MM.1S (cell line): ENCODE measurements around the gene PHF11.

Experiments used
- DNase-seq: peaks from one replicate; pipeline ENCODE4 v3.0.0-alpha.2; 2015
- H2AFZ ChIP-seq: fragments of 300-600 bp; sonication (generic); 2 replicates; pipeline ENCODE4 v1.6.0; 2016; ENCODE audit warnings: antibody characterized with exemption, low read length
- H3F3A ChIP-seq: fragments of 300-600 bp; sonication (generic); 2 replicates; pipeline ENCODE4 v1.6.1; 2016; ENCODE audit warnings: mild to moderate bottlenecking, antibody characterized with exemption, low read length, moderate library complexity, mixed read lengths; ENCODE audit not compliant: insufficient read depth
- H3K27ac ChIP-seq: fragments of 300-600 bp; sonication (generic); 2 replicates; pipeline ENCODE4 v1.5.1; 2016; ENCODE audit warnings: mild to moderate bottlenecking, low read length
- H3K27me3 ChIP-seq: fragments of 300-600 bp; sonication (generic); replicated peaks from 2 replicates; pipeline ENCODE4 v1.6.0; 2016; ENCODE audit warnings: low read length; ENCODE audit not compliant: insufficient read depth
- H3K36me3 ChIP-seq: fragments of 300-600 bp; sonication (generic); replicated peaks from 2 replicates; pipeline ENCODE4 v1.6.1; 2016; ENCODE audit warnings: mild to moderate bottlenecking, low read length, mixed read lengths; ENCODE audit not compliant: insufficient read depth
- H3K4me1 ChIP-seq: fragments of 300-600 bp; sonication (generic); 2 replicates; pipeline ENCODE4 v1.6.1; 2016; ENCODE audit warnings: low read length, mixed read lengths
- H3K4me2 ChIP-seq: fragments of 300-600 bp; sonication (generic); 2 replicates; pipeline ENCODE4 v1.6.0; 2016; ENCODE audit warnings: low read depth, low read length
- H3K4me3 ChIP-seq: fragments of 300-600 bp; sonication (generic); 2 replicates; pipeline ENCODE4 v1.5.1; 2016; ENCODE audit warnings: low read length, mixed read lengths
- H3K79me2 ChIP-seq: fragments of 300-600 bp; sonication (generic); 2 replicates; pipeline ENCODE4 v1.6.1; 2016; ENCODE audit warnings: mixed run types, low read length, mixed read lengths
- H3K9ac ChIP-seq: fragments of 300-600 bp; sonication (generic); 2 replicates; pipeline ENCODE4 v1.6.1; 2016; ENCODE audit warnings: low read length, mixed read lengths
- H3K9me2 ChIP-seq: fragments of 300-600 bp; sonication (generic); replicated peaks from 2 replicates; pipeline ENCODE4 v1.6.1; 2016; ENCODE audit warnings: mild to moderate bottlenecking, low read length, mixed read lengths; ENCODE audit not compliant: insufficient read depth
- H3K9me3 ChIP-seq: fragments of 300-600 bp; sonication (generic); replicated peaks from 2 replicates; pipeline ENCODE4 v1.6.1; 2016; ENCODE audit warnings: mild to moderate bottlenecking, low read length, mixed read lengths; ENCODE audit not compliant: insufficient read depth
- H4K20me1 ChIP-seq: fragments of 300-600 bp; sonication (generic); 2 replicates; pipeline ENCODE4 v1.6.1; 2016; ENCODE audit warnings: mild to moderate bottlenecking, low read length, moderate library complexity, mixed read lengths; ENCODE audit not compliant: insufficient read depth
- EZH2 ChIP-seq: fragments of 300-600 bp; sonication (generic); optimal IDR thresholded peaks from 2 replicates; pipeline ENCODE3; 2017; ENCODE audit warnings: low read depth, mild to moderate bottlenecking, antibody characterized with exemption, low read length, mixed read lengths
- EZH2phosphoT487 ChIP-seq: fragments of 300-600 bp; sonication (generic); IDR thresholded peaks from 2 replicates; pipeline ENCODE4 v1.6.1; 2018; ENCODE audit warnings: antibody characterized with exemption, low read length
- TF ChIP-seq, protein P1 (sequence below): fragments of 300-600 bp; sonication (generic); IDR thresholded peaks from 2 replicates; pipeline ENCODE4 v1.5.1; 2016; ENCODE audit warnings: antibody characterized with exemption, low read length, mixed read lengths

PHF11 gene

DNA sequence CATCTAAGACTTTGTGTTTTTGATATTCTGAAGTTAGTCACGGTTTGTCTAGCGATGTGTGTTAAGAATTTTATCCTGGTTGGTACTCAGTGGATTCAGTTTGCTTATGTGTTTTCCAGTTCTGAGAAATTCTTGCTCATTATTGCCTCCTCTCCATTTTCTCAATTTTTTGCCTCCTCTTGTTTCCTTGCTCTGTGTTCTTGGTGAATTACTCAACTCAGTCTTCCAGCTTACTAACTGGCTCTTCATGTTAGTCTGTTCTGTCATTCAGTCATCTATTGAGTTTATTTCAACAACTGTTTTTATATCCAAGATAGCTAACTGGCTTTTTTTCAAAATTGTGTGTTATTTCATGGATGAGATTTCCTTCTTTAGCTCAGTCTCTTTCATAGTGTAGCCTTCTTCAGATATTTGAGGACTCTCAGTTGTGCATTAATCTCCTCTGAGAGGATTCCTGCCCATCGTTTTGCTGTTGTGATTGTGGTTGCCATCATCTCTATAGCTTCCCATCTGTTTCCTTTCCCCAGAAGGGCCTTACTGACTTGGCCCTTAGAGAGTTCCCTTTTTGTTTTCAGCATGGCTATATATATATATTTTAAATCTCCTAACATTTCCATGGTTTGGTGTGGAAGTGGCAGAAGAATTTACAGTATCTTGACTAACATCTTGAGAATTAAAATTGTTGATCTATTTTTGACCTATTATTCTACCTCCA lies 45.5 kb upstream of the PHF11 start:
- Histone ChIP-seq H3F3A (peaks cover 6% of the 10 kb centered on the region; the same call in 1 of the 2 replicates), H3K27ac (no peak overlapping the region), H3K4me3 (no peak overlapping the region), H2AFZ (no peak overlapping the region), H3K9ac (no peak overlapping the region), H3K9me2 (no peaks in the 10 kb centered on the region), H3K27me3 (no peaks in the 10 kb centered on the region), H3K9me3 (no peaks in the 10 kb centered on the region), H3K79me2 (peaks cover 34% of the 10 kb centered on the region), H3K36me3 (no peaks in the 10 kb centered on the region), H3K4me2 (no peak overlapping the region), H4K20me1 (no peaks in the 10 kb centered on the region), H3K4me1 (peaks cover 7% of the 10 kb centered on the region)
- DNase-seq, result no peak
- TF ChIP-seq EZH2 (no peak), EZH2phosphoT487 (no peak)
- TF ChIP-seq, protein P1, sequence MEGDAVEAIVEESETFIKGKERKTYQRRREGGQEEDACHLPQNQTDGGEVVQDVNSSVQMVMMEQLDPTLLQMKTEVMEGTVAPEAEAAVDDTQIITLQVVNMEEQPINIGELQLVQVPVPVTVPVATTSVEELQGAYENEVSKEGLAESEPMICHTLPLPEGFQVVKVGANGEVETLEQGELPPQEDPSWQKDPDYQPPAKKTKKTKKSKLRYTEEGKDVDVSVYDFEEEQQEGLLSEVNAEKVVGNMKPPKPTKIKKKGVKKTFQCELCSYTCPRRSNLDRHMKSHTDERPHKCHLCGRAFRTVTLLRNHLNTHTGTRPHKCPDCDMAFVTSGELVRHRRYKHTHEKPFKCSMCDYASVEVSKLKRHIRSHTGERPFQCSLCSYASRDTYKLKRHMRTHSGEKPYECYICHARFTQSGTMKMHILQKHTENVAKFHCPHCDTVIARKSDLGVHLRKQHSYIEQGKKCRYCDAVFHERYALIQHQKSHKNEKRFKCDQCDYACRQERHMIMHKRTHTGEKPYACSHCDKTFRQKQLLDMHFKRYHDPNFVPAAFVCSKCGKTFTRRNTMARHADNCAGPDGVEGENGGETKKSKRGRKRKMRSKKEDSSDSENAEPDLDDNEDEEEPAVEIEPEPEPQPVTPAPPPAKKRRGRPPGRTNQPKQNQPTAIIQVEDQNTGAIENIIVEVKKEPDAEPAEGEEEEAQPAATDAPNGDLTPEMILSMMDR, result no peak

- Histone ChIP-seq H3K36me3 (no peaks in the 10 kb centered on the region), H3K79me2 (peaks cover 17% of the 10 kb centered on the region), H3F3A (peaks cover 6% of the 10 kb centered on the region; the same call in 1 of the 2 replicates), H4K20me1 (no peaks in the 10 kb centered on the region), H3K27ac (no peak overlapping the region), H2AFZ (no peak overlapping the region), H3K27me3 (no peaks in the 10 kb centered on the region), H3K4me3 (no peak overlapping the region), H3K4me2 (no peak overlapping the region), H3K4me1 (peaks cover 9% of the 10 kb centered on the region), H3K9me2 (no peaks in the 10 kb centered on the region), H3K9ac (no peak overlapping the region), H3K9me3 (no peaks in the 10 kb centered on the region)
- no peak for DNase-seq
- no peak for TF ChIP-seq EZH2phosphoT487
- no peak for TF ChIP-seq EZH2
- TF ChIP-seq, protein P1, result no peak
These were observed 42.9 kb upstream of the PHF11 start for GRCh38 chr13:49452725-49453457.

DNA sequence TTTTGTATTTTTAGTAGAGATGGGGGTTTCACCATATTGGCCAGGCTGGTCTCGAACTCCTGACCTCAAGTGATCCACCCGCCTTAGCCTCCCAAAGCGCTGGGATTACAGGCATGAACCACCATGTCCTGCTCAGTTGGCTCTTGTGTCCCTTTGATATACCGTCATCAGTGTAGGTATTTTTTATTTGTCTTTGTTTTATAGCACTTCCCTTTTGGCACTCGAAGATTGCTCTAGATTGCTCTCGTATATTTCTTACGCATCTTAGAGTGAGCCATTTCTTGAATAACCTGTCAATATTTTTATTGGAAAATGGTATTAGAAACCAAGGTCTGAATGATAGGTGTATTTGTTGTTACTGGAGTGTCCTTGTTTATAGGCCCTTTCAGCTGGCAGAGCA lies 42.3 kb upstream of the PHF11 start:
- Histone ChIP-seq H3K4me1 (peaks cover 9% of the 10 kb centered on the region), H3K9me2 (no peaks in the 10 kb centered on the region), H4K20me1 (no peaks in the 10 kb centered on the region), H3K27ac (no peak overlapping the region), H2AFZ (no peak overlapping the region), H3K9ac (no peak overlapping the region), H3K4me2 (no peak overlapping the region), H3K9me3 (no peaks in the 10 kb centered on the region), H3K4me3 (no peak overlapping the region), H3F3A (peaks cover 6% of the 10 kb centered on the region; the same call in 1 of the 2 replicates), H3K36me3 (no peaks in the 10 kb centered on the region), H3K27me3 (no peaks in the 10 kb centered on the region), H3K79me2 (peaks cover 12% of the 10 kb centered on the region)
- DNase-seq, result no peak
- TF ChIP-seq, protein P1, result no peak
- TF ChIP-seq EZH2 (no peak), EZH2phosphoT487 (no peak)
